RWPE2 (cell line): ENCODE data around the gene CNBP.
A peak's percentile ranks its signal among the peaks of the same experiment; 100 is the strongest.
"Not testable (repeated sequence)": the region's sequence is repeated elsewhere in the genome, so short reads cannot be mapped to it uniquely, and the experiment has no call there.

Experiments used
- ATAC-seq: fragments of 200-7000 bp; cut with Tn5 transposase; 3 replicates; pipeline ENCODE4 v1.9.1; 2021; ENCODE audit warnings: low read depth
- DNase-seq: peaks from one replicate; pipeline ENCODE4 v3.0.0-alpha.2; 2020; ENCODE audit warnings: low spot score
- H3K27ac ChIP-seq: fragments of 450-650 bp; 2 replicates; pipeline ENCODE4 v1.5.1; 2017; ENCODE audit warnings: mild to moderate bottlenecking; ENCODE audit not compliant: poor library complexity, severe bottlenecking
- H3K27me3 ChIP-seq: fragments of 250-450 bp; sonication (Bioruptor Pico); 2 replicates; pipeline ENCODE4 v1.5.1; 2021; ENCODE audit warnings: mild to moderate bottlenecking, moderate library complexity; ENCODE audit not compliant: insufficient read depth, poor library complexity, severe bottlenecking
- H3K36me3 ChIP-seq: fragments of 250-450 bp; sonication (Bioruptor Pico); 2 replicates; pipeline ENCODE4 v1.5.1; 2020; ENCODE audit warnings: low read depth, mild to moderate bottlenecking, moderate library complexity
- H3K4me1 ChIP-seq: fragments of 250-450 bp; sonication (Bioruptor Pico); 2 replicates; pipeline ENCODE4 v1.5.1; 2021; ENCODE audit warnings: mild to moderate bottlenecking, moderate library complexity; ENCODE audit not compliant: insufficient read depth, poor library complexity, severe bottlenecking
- H3K4me3 ChIP-seq: fragments of 250-450 bp; sonication (Bioruptor Pico); 2 replicates; pipeline ENCODE4 v1.5.1; 2021; ENCODE audit warnings: mild to moderate bottlenecking, moderate library complexity; ENCODE audit not compliant: severe bottlenecking
- H3K9me3 ChIP-seq: fragments of 250-450 bp; sonication (Bioruptor Pico); 2 replicates; pipeline ENCODE4 v1.5.1; 2021; ENCODE audit warnings: mild to moderate bottlenecking, moderate library complexity; ENCODE audit not compliant: severe bottlenecking
- TF ChIP-seq, protein P1 (sequence below): fragments of 450-650 bp; IDR thresholded peaks from one replicate; pipeline ENCODE4 v1.5.1; 2017; ENCODE audit warnings: mild to moderate bottlenecking, moderate library complexity; ENCODE audit not compliant: poor library complexity, severe bottlenecking

The CNBP gene

GRCh38 chr3:129180461-129180860 lies 3.2 kb downstream of the CNBP start:
- Histone ChIP-seq H3K27me3 (no peaks in the 10 kb centered on the region), H3K36me3 (peaks cover 76% of the 10 kb centered on the region), H3K9me3 (no peaks in the 10 kb centered on the region), H3K4me3 (no peak overlapping the region), H3K4me1 (peaks cover 23% of the 10 kb centered on the region), H3K27ac (peak overlapping the region; percentile 84)
- TF ChIP-seq, protein P1, sequence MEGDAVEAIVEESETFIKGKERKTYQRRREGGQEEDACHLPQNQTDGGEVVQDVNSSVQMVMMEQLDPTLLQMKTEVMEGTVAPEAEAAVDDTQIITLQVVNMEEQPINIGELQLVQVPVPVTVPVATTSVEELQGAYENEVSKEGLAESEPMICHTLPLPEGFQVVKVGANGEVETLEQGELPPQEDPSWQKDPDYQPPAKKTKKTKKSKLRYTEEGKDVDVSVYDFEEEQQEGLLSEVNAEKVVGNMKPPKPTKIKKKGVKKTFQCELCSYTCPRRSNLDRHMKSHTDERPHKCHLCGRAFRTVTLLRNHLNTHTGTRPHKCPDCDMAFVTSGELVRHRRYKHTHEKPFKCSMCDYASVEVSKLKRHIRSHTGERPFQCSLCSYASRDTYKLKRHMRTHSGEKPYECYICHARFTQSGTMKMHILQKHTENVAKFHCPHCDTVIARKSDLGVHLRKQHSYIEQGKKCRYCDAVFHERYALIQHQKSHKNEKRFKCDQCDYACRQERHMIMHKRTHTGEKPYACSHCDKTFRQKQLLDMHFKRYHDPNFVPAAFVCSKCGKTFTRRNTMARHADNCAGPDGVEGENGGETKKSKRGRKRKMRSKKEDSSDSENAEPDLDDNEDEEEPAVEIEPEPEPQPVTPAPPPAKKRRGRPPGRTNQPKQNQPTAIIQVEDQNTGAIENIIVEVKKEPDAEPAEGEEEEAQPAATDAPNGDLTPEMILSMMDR = no peak
- DNase-seq = no peak
- ATAC-seq = no peak

- TF ChIP-seq, protein P1 = no peak
- Histone ChIP-seq H3K27me3 (no peaks in the 10 kb centered on the region), H3K9me3 (no peaks in the 10 kb centered on the region), H3K27ac (no peak overlapping the region), H3K36me3 (peaks cover 93% of the 10 kb centered on the region), H3K4me1 (peaks cover 18% of the 10 kb centered on the region), H3K4me3 (no peak overlapping the region)
- no peak for ATAC-seq
- no peak for DNase-seq
Measured at GRCh38 chr3:129176051-129176450, 7.6 kb downstream of the CNBP start.

GRCh38 chr3:129173725-129174124 lies 10.0 kb downstream of the CNBP start:
- Histone ChIP-seq H3K4me1 (no peaks in the 10 kb centered on the region), H3K4me3 (no peak overlapping the region), H3K27me3 (no peaks in the 10 kb centered on the region), H3K36me3 (peaks cover 92% of the 10 kb centered on the region), H3K9me3 (no peaks in the 10 kb centered on the region), H3K27ac (no peak overlapping the region)
- TF ChIP-seq, protein P1 = no peak
- ATAC-seq (no peak), DNase-seq (no peak)

DNA sequence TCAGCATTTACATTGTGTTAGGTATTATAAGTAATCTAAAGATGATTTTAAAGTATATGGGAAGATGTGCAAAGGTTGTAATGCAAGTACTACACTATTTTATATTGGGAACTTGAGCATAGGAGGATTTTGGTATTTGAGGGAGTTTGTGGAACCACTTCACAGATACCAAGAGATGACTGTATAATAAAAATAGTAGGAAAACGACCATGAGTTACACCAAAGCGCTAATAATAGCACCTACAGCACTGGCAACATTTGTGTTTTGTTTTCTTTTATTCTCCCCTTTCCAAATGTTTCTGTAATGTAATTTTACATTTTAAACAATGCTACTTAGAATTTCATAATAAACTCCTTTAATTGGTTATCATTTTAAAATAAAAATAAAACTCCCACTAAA lies 10.5 kb downstream of the CNBP start:
- Histone ChIP-seq H3K27me3 (no peaks in the 10 kb centered on the region), H3K4me3 (no peak overlapping the region), H3K36me3 (peaks cover 87% of the 10 kb centered on the region), H3K9me3 (no peaks in the 10 kb centered on the region), H3K4me1 (no peaks in the 10 kb centered on the region), H3K27ac (no peak overlapping the region)
- ATAC-seq = no peak
- DNase-seq = no peak
- TF ChIP-seq, protein P1 = no peak

DNA sequence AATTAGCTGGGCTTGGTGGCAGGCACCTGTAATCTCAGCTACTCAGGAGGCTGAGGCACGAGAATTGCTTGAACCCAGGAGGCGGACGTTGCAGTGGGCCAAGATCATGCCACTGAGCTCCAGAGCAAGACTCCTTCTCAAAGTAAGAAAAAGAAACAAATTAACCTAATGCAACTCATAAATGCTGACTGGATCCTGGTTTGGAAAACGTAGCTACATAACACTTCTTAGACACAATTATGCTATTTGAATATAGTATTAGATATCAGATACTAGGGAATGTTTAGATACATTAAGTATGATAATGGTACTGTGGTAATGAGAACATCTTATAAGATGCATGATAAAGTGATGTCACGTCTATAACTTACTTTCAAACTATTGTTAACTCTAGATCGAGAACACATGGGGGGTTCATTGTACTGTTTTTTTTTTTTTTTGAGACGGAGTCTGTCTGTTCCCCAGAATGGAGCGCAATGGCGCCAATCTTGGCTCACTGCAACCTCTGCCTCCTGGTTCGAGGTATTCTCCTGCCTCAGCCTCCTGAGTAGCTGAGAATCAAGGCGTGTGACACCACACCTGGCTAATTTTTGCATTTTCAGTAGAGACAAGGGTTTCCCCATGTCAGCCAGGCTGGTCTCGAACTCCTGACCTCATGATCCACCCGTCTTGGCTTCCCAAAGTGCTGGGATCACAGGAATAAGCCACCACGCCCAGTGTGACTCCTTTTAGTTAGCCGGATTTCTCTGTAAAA lies 16.9 kb downstream of the CNBP start:
- Histone ChIP-seq H3K4me3 (no peak overlapping the region), H3K9me3 (no peaks in the 10 kb centered on the region), H3K36me3 (peaks cover 60% of the 10 kb centered on the region), H3K27me3 (no peaks in the 10 kb centered on the region), H3K4me1 (no peaks in the 10 kb centered on the region), H3K27ac (no peak overlapping the region)
- TF ChIP-seq, protein P1 = no peak
- DNase-seq (no peak), ATAC-seq (no peak)

DNA sequence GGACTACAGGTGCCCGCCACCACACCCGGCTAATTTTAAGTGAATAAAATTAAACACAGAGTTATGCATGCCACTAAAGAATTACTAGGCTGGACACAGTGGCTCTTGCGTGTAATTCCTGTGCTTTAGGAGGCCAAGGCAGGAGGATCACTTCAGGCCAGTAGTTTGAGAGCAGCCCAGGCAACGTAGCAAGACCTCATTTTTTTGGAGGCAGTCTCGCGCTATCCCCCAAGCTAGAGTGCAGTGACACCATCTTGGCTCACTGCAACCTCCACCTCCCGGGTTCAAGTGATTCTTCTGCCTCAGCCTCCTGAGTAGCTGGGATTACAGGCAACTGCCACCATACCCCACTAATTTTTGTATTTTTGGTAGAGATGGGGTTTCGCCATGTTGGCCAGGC lies 18.1 kb downstream of the CNBP start:
- not testable (repeated sequence) for H3K4me1 ChIP-seq, H3K27me3 ChIP-seq, H3K4me3 ChIP-seq, H3K27ac ChIP-seq, ATAC-seq, H3K9me3 ChIP-seq, DNase-seq
- peaks cover 48% of the 10 kb centered on the region for H3K36me3 ChIP-seq
